Gastroesophageal sphincter (tissue), 4 donors: ENCODE measurements around the gene SYCP2L. TPM values are rescaled to one million over a fixed set of nuclear protein-coding genes. Genes with fewer than 3 reads are reported as not detected.

Experiments
- ATAC-seq: fragments of 150-250 bp; one replicate; pipeline ENCODE4 v1.9.1; 2016; ENCODE audit warnings: mild to moderate bottlenecking, moderate library complexity
- H3K27ac ChIP-seq, 4 donors: fragments of 200-600 bp; sonication (generic) in 3 of 4; 1 replicate in 3 of 4; 2 replicates in 1 of 4; pipeline ENCODE4 v1.5.1; 2016 to 2019
- H3K27me3 ChIP-seq: fragments of 200-600 bp; sonication (generic); one replicate; pipeline ENCODE4 v1.5.1; 2019
- H3K36me3 ChIP-seq, 2 donors: fragments of 200-600 bp; sonication (generic); one replicate each; pipeline ENCODE4 v1.5.1; 2019; ENCODE audit warnings: control low read depth in 1 of 2
- H3K4me1 ChIP-seq, 3 donors: fragments of 200-600 bp; sonication (generic); 1 replicate in 2 of 3; 2 replicates in 1 of 3; pipeline ENCODE4 v1.5.1; 2016 to 2019; ENCODE audit warnings: control low read depth in 2 of 3
- H3K4me3 ChIP-seq, 2 donors: fragments of 200-600 bp; sonication (generic); one replicate each; pipeline ENCODE4 v1.5.1; 2019; ENCODE audit warnings: mild to moderate bottlenecking in 1 of 2, moderate library complexity in 1 of 2
- H3K9me3 ChIP-seq, 3 donors: fragments of 200-600 bp; sonication (generic); one replicate each; pipeline ENCODE4 v1.5.1; 2017 to 2019; ENCODE audit warnings: control low read depth in 2 of 3
- EP300 ChIP-seq: sonication (generic); formaldehyde crosslinking; IDR thresholded peaks from one replicate; pipeline ENCODE4 v1.6.1; 2017; ENCODE audit warnings: antibody characterized with exemption, mild to moderate bottlenecking
- POLR2A ChIP-seq, 2 donors: fragments of 450-650 bp; IDR thresholded peaks; one replicate each; pipeline ENCODE4 v1.6.1; 2017; ENCODE audit warnings: antibody characterized with exemption in 2 of 2, mild to moderate bottlenecking in 2 of 2, moderate library complexity in 1 of 2
- POLR2AphosphoS5 ChIP-seq: sonication (generic); formaldehyde crosslinking; IDR thresholded peaks from one replicate; pipeline ENCODE4 v1.6.1; 2017; ENCODE audit warnings: antibody characterized with exemption
- WGBS, 2 donors: methylation state at CpG; one replicate each; pipeline ENCODE4 v1.1.5; 2018; ENCODE audit warnings: low coverage in 1 of 2; 5-methylcytosine and 5-hydroxymethylcytosine counted together
- total RNA-seq, 4 donors: library from RNA; depleted of rRNA; stranded (reverse); fragments of >200 nt; gene quantifications; one replicate each; pipeline ENCODE4 v1.1.0, GENCODE V29; 2016
- TF ChIP-seq, protein P1 (sequence below), 4 experiments: fragments of 200-600 bp in 2 of 4; fragments of 450-650 bp in 2 of 4; sonication (generic) in 1 of 4; IDR thresholded peaks; one replicate each; pipeline ENCODE4 v1.5.1; 2017 to 2019; ENCODE audit warnings: antibody characterized with exemption in 4 of 4, mild to moderate bottlenecking in 2 of 4, moderate library complexity in 2 of 4

SYCP2L gene
- total RNA-seq, 4 donors from 2014 or later, result 0.40 to 5.7 (median 1.6) TPM

DNA sequence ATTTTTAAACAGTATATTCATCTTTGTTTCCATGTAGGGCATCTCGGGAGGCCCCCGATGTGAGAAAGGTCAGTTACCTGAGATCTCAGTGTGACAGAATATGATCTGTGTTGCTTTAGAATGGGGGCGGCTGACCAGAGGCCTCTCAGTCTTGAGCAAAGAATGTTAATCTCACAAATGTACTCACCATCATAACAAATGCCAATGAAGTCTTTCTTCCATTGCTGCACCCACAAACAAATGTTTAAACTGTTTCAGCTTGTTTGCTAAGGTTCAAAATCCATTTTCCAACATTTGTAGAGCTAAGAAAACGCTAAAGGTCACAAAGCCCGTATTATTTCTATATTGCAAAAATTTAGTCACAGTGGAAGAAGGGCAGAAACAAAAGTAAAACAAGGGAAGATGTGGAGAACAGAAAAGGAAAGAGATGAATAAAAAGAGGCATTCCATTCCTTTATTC lies 125.5 kb downstream of the SYCP2L start:
- Histone ChIP-seq H3K27me3 (peaks cover 12% of the 10 kb centered on the region), H3K9me3 (no peaks in the 10 kb centered on the region), H3K36me3 (no peaks in the 10 kb centered on the region), H3K4me3 (no peak overlapping the region), H3K4me1 (peaks cover 0 to 14% (median 0%) of the 10 kb centered on the region in 3 donors), H3K27ac (no peak overlapping the region)
- no peak for ATAC-seq
- TF ChIP-seq POLR2A (IDR thresholded peaks at IDR 0.05), result no peak
- TF ChIP-seq, protein P1, sequence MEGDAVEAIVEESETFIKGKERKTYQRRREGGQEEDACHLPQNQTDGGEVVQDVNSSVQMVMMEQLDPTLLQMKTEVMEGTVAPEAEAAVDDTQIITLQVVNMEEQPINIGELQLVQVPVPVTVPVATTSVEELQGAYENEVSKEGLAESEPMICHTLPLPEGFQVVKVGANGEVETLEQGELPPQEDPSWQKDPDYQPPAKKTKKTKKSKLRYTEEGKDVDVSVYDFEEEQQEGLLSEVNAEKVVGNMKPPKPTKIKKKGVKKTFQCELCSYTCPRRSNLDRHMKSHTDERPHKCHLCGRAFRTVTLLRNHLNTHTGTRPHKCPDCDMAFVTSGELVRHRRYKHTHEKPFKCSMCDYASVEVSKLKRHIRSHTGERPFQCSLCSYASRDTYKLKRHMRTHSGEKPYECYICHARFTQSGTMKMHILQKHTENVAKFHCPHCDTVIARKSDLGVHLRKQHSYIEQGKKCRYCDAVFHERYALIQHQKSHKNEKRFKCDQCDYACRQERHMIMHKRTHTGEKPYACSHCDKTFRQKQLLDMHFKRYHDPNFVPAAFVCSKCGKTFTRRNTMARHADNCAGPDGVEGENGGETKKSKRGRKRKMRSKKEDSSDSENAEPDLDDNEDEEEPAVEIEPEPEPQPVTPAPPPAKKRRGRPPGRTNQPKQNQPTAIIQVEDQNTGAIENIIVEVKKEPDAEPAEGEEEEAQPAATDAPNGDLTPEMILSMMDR (IDR thresholded peaks at IDR 0.05), result no peak
- TF ChIP-seq POLR2AphosphoS5, result no peak
- no peak for TF ChIP-seq EP300
- WGBS, 2 donors, result 50 to 62% methylated on average over 5 of the region's 5 CpGs

DNA sequence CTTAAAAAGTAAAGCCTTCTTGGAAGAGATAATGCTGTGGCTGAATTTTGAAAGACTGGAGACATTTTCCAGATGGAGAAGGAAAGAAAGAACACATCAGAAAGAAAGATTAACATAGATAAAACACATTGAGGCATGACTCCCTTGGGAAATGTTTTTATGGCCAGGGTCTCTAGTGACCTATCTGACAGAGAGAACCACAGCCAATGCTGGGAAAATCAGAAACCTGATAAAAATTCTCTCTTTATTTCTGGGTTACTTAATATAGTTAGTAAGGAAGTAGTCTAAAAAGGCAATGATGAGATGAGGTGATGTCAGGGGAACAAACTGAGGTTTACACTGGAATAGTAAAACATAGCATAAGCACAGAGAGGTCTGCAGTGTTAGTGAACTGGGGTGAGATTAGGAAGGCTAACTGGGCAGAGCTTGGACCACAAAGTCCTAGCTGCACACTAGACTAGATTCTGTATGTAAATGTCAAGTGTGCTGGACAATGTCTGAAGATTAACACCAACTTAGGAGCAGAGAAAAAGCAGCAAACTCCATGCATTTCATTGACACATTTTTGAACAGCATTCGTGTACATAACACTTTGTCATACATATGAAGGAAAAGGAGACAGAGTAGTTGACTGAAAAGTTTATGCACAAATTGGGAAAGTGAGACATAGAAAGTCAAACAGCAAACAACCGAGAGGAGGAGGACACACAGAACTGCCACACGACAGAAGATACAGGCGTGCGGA lies 126.3 kb downstream of the SYCP2L start:
- no peaks in the 10 kb centered on the region for H3K9me3 ChIP-seq
- H3K36me3 ChIP-seq, result no peaks in the 10 kb centered on the region
- peaks cover 12% of the 10 kb centered on the region for H3K27me3 ChIP-seq
- H3K4me1 ChIP-seq, result peaks cover 0 to 14% (median 0%) of the 10 kb centered on the region in 3 donors
- 50 to 90% methylated on average over 1 to 5 of the region's 5 CpGs for WGBS, 2 donors
- H3K27ac ChIP-seq, result no peak overlapping the region
- TF ChIP-seq EP300 (no peak), POLR2AphosphoS5 (no peak), POLR2A (IDR thresholded peaks at IDR 0.05) (no peak)
- TF ChIP-seq, protein P1 (IDR thresholded peaks at IDR 0.05), result no peak
- H3K4me3 ChIP-seq, result no peak overlapping the region
- no peak for ATAC-seq

DNA sequence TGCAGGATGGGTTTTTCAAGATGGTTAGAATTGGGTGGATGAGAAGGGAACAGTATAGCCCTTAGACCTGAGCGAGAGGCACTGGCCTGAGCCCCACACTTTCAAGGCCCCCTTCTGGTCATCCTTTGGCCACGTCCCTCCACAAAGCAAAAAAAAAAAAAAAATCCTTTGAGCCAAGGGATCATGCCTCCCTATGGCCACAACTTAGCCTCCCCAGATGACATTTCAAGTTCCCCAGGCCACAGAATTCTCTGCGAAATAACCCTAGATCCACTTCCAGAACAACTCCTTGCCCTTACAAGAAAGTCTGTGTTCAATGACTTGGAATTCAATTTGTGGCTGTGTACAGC lies 126.8 kb downstream of the SYCP2L start:
- Histone ChIP-seq H3K4me3 (no peak overlapping the region), H3K4me1 (peaks cover 0 to 10% (median 0%) of the 10 kb centered on the region in 3 donors), H3K27me3 (peaks cover 12% of the 10 kb centered on the region), H3K27ac (no peak overlapping the region), H3K9me3 (no peaks in the 10 kb centered on the region), H3K36me3 (no peaks in the 10 kb centered on the region)
- no peak for ATAC-seq
- 88% methylated on average over 2 of the region's 3 CpGs; no CpG with 5 or more reads in 1 of the 2 donors for WGBS, 2 donors
- TF ChIP-seq EP300 (no peak), POLR2AphosphoS5 (no peak)
- TF ChIP-seq, protein P1 (IDR thresholded peaks at IDR 0.05), result no peak

DNA sequence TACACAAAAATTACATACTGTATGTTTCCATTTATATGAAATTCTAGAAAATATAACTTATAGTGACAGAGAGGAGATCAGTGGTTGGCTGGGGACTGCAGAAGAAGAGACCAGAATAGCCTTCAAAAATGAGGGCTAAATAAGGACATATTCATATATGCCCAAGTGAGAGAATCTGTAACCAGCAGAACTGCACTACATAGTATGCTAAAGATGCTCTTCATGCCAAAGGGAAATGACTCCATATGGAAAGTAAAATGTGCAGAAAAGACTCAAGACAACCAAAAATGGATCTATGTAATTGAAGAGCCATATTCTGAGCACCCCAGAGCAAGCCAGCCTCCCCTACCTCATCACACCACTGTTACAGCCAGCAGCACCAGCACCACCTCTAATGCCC lies 128.2 kb downstream of the SYCP2L start:
- Histone ChIP-seq H3K27ac (no peak overlapping the region), H3K4me3 (no peak overlapping the region), H3K27me3 (peaks cover 12% of the 10 kb centered on the region), H3K36me3 (no peaks in the 10 kb centered on the region), H3K9me3 (no peaks in the 10 kb centered on the region), H3K4me1 (no peaks in the 10 kb centered on the region)
- ATAC-seq, result no peak
- TF ChIP-seq, protein P1 (IDR thresholded peaks at IDR 0.05), result no peak
- TF ChIP-seq POLR2AphosphoS5 (no peak), EP300 (no peak), POLR2A (IDR thresholded peaks at IDR 0.05) (no peak)

DNA sequence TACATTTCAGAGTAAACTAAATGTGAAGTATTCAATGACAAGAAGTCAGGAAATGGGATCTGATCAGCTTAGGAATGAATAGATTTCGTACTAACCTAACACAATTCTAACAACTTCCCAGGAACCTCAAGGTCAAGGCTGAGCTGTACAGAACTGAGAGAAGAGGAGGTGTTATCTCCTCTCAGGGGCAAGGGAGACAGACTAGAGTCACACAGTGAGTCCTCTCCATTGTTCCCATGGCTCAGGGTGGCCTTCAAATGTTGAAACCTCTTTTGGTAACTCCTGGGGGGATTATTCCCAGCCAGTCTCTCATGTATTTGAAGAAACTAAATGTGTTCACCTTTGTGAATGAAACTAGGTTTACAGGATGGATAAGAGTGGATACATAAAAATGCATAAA lies 129.6 kb downstream of the SYCP2L start:
- Histone ChIP-seq H3K27ac (no peak overlapping the region), H3K4me3 (no peak overlapping the region), H3K4me1 (peaks cover 0 to 12% (median 0%) of the 10 kb centered on the region in 3 donors), H3K27me3 (peaks cover 11% of the 10 kb centered on the region), H3K9me3 (no peaks in the 10 kb centered on the region), H3K36me3 (no peaks in the 10 kb centered on the region)
- TF ChIP-seq, protein P1 (IDR thresholded peaks at IDR 0.05), result no peak
- TF ChIP-seq POLR2A (IDR thresholded peaks at IDR 0.05) (no peak), POLR2AphosphoS5 (no peak), EP300 (no peak)
- WGBS, 2 donors, result 75 to 93% methylated on average over 1 of the region's 1 CpG
- ATAC-seq, result no peak
